HG02884 (cell line): Measurements from ENCODE around the gene MTMR3.
"Not testable (repeated sequence)": the region's sequence is repeated elsewhere in the genome, so short reads cannot be mapped to it uniquely, and the experiment has no call there.

Source experiments
- ATAC-seq: cut with Tn5 transposase; IDR thresholded peaks from one replicate; pipeline ENCODE4 v1.9.1; 2021; ENCODE audit warnings: mild to moderate bottlenecking, moderate library complexity; ENCODE audit not compliant: unreplicated experiment

The MTMR3 gene

DNA sequence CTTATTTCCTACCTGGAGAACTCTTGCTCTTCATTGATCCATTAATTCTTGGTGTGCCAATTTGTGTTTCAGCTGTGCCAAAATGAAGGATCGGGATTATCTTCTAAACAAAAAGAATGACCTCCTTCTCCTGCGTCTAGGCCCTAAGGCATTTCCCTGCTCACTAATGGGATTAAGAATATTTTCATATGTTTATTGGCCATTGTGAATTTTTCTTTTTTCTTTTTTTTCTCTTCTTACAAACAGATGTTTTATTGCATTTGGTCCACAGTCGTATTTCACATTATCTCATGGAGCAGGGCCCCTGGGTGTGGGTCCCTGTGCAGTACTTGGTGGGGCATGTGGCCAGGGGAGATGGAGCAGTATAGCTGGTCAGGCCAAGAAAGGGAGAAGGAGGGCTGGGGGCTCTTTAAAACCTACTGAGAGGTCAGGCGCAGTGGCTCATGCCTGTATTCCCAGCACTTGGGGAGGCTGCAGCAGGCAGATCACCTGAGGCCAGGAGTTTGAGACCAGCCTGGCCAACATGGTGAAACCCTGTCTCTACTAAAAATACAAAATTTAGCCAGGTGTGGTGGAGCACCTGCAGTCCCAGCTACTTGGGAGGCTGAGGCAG, 162.0 kb downstream of the MTMR3 start:
- no peak for ATAC-seq

DNA sequence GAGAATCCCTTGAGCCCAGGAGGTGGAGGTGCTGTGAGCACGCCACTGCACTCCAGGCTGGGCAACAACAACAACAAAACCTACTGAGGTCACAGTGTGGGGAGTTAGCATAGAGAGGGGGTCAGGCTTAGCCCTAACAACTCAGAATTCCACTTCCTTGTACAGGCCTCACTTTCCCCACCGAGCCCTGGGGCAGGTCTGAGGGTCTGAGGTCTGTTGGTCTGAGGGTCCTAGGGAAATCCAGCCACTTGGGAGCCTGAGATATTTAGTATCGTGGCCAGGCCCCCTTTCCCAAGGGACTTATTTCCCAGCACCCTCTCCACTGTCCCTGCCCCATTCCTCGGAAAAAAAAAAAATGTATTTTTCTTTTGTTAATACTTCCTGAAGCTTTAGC, 162.5 kb downstream of the MTMR3 start:
- ATAC-seq: no peak

DNA sequence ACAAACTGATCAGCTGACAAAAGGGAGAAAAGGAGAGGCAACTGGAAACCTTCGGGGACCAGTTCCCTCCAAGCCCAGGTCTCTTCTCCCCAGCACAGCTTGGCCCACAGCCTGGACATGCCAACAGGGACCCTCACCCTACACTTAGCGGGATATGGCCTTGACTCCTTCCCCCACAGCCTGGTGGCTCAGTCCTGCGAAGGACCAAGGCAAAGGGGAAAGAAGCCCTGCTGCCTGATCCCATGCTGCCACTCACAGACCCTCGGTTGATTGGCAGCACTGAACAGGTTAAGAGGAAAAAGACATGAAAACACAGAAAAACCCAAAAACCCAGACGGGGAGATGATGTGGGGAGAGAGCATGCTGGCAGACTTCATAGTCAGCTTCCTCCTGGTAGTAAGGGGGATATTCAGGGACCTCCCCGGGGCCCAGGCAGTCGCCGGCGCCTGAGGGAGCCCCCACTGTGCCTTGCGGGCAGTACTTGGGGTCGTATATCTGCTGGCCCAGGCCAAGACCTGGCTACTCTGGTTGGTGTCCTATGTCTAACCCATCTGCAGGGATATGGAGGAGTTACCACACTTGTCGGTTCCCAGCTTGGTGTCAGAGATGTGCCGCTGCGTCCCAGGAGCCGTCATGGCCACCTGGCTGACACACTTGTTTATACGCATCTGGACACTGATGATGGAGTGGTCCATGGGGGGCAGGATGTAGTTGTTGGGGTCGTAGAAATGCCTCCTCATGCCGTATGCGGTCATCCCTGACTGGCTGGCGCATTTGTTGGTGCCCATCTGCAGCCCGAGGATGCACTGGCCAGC, 163.1 kb downstream of the MTMR3 start:
- ATAC-seq: no peak

DNA sequence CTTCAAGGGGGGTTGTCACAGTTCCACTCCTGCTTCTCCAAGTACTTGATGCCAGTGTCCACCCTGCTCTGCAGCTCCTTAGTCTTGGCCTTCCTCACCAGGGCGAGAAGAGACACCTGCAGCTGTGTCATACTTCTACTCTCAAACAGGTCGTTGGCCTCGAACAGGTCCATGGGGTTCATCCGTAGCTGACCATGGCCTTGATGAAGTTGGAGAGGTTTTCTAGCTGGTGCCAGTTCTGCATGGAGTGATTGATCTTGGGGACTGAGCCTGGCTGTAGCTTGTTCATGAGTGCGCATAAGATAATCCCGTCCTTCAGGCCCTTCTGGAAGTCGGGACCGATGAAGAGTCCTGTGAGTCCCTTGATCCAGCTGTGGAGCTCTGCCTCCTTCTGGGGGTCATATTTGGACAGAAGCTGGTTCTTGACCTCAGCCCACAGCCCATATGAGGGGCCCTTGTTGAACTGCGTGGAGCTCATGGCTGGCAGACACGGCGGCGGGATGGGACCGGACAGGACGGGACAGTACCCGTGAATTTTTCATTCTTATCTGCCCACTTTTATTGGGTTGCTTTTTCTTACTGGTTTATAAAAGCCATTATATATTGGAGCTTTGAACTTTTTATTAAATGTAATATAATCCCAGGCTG, 163.9 kb downstream of the MTMR3 start:
- ATAC-seq: no peak

DNA sequence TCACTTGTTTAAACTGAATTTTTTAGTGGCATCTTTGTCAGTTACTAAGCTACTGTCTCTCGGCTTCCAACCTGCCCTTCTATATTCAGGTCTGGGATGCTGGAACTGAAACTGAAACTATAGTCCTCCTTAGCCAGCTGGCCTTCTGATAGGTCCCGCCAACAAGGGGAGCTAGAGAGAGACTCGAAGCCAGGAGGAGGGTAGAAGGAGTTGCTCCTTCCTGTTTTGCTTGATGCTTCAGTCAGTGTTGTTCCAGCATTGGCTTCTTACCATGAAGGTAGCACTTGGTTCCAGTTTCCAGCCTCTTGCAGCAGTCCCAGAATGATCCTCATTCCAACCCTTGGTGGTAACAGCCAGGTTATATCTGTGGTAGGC, 164.4 kb downstream of the MTMR3 start:
- ATAC-seq: no peak

DNA sequence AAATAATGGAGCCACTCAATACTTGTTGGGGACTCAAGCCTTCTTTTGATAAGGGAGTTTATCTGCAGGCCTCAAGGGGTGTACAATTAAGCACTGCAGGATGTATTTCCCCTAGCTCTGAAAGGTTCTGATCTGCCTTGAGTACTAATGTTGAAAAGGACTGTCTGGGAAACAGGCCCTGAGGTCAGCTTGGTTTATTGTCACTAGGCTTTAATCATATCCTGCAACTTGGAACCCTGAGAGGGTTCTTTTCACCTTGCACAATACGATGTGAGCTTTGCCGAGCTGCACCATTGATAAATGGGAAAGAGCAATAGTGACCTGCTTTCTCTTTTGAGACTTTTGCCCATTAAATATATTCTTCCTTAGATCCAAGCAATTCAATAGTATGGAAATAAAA, 165.7 kb downstream of the MTMR3 start:
- no peak for ATAC-seq

DNA sequence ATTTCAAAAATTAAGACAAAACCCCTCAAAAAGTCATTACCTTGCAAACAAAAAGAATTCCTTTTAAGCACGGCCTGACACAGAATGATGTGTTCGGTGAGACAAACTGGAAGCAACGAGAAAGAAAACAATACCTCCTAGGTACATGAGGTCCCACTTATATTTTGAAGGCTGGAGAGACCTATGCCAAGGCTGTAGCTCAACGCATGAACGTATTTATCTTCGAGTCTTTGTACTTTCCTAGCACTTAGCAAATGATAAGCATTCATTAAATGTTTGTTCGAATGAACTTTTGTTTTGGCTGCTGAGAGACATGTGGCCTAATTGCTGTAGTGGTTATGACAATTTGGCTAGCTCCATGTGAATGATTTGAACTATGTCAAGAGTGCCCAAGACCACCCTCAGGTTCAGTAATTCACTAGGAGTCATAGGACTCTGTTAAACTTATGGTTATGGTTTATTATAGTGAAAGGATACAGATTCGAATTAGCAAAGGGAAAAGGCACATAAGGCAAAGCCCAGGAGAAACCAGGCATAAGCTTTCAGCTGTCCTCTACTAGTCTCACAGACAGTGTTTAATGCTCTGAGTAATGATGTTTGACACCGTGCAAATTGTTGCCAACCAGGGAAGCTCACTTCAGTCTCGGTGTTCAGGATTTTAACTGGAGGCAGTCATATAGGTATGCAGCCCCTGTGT, 171.2 kb downstream of the MTMR3 start:
- no peak for ATAC-seq

DNA sequence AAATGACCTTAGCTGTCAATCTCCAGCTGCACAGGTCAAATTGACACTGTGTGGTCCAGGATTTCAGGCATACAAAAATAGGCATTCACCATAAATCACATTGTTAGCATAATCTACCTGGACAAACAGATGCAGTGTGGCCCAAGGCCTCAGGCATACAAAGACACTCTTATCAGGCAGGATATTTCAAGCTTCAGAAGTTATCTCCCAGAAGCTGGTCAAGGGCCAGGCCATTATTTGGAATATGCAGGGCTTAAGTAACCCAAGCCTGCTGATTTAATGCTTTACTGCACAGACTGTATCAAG, 171.7 kb downstream of the MTMR3 start:
- no peak for ATAC-seq

DNA sequence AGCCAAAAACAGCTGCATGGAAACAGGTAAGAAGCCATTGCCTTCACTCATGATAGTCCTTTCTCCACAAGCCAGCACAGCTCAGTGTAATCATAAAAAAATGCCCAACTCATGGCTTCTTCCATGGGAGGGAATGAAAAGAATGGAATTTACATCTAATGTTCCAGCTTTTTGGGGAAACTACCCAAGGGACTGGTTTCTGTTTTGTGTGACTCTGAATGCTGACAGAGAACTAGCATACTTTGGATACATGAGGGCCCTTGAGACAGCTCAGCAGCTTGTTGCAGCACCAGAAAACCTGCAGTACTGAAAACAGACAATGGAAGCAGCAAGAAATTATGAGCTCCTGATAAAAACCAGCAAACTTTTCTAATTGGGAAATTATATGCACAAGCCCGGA, 173.0 kb downstream of the MTMR3 start:
- ATAC-seq: no peak

DNA sequence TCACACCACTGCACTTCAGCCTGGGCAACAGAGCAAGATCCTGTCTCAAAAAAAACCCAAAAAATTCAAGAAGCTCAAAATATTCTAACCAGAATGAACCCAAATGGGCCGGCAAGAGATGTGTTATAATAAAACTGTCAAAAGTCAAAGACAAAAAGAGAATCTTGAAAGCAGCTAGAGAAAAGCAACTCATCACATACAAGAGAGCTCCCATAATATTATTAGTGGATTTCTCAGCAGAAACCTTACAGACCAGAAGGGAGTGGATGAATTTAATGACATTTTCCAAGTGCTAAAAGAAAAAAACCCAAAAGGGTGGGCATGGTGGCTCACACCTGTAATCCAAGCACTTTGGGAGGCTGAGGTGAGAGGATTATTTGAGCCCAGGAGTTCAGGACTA, 174.4 kb downstream of the MTMR3 start:
- no peak for ATAC-seq

DNA sequence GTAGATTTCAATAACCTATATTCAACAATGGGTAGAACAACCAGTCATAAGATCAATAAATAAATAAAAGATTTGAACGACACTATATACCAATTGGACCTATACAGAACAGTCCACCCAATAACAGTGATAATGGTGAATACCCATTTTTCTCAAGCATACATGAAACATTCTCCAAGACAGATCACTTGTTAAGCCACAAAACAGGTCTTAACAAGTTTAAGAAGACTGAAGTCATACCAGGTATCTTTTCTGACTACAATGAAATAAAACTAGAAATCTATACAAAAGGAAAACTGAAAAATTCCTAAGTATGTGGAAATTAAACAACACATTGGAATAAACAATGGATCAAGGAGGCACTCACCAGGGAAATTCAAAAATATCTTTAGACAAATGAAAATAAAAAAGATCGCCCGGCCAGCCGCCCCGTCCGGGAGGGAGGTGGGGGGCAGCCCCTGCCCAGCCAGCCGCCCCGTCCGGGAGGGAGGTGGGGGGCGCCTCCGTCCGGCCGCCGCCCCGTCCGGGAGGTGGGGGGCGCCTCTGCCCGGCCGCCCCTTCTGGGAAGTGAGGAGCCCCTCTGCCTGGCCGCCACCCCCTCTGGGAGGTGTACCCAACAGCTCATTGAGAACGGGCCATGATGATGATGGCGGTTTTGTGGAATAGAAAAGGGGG, 176.5 kb downstream of the MTMR3 start:
- not testable (repeated sequence) for ATAC-seq

DNA sequence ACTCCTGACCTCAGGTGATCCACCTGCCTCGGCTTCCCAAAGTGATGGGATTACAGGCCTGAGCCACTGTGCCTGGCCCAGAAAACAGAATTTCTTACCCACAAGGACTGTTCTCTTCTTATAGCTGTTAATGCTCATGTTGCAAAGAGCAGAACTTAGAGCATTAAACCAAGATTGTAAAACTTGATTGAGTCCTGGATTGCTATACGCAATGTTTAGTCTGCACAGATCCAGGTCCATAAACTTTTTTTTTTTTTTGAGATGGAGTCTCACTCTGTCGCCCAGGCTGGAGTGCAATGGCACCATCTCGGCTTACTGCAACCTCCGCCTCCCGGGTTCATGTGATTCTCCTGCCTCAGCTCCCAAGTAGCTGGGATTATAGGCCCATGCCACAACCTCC, 178.1 kb downstream of the MTMR3 start:
- ATAC-seq: not testable (repeated sequence)

DNA sequence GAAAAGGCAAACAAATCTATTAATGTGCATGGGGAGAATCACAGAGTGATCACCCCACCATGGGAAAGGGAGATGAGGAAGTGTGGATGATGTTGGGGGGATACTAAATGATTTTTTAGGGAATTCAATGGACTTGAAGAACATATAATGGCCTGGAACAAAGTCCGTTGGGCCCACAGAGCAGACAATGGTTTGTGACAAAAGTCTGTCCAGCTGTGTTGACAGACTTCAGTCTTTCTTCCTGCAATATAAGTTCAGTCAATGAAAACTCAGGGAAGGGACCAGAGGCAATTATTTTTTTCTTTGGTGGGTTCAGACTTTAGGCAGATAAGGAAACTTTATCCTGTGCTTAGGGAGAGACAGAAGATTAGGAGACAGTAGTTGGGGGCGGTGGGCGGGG, 179.3 kb downstream of the MTMR3 start:
- no peak for ATAC-seq

DNA sequence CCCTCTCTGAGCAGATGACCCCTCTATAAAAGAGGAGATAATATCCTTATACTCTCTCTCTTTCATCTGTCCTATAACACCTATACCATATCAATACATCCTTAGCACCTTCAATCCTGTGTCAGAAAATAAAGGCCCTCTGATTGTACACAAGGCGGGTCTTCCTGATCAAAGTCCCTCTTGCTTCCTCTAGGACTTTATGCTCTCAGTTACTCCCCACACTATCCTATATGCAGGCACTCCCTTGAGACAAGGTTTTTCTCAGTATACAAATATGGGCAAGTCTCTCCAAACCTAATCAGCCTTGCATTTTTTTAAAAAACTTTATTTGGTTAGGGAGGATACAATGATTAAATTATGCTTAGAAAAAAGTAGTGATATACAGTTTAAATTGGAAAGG, 180.0 kb downstream of the MTMR3 start:
- ATAC-seq: no peak

DNA sequence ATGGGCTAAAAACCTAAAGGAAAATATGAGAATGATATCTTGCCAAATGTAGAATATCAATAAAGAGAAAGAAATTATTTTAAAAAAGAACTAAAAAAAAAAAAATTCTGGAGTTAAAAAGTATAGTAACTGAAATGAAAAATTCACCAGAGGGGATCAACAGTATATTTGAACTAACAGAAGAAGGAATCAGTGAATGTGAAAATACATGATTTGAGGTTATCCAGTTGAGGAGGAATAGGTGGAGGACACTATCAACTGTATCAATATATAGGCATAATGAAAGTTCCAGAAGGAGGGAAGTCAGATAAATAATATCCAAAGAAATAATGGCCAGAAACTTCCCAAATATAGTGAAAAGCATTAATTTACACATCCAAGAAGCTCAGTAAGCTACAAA, 181.2 kb downstream of the MTMR3 start:
- ATAC-seq: no peak

DNA sequence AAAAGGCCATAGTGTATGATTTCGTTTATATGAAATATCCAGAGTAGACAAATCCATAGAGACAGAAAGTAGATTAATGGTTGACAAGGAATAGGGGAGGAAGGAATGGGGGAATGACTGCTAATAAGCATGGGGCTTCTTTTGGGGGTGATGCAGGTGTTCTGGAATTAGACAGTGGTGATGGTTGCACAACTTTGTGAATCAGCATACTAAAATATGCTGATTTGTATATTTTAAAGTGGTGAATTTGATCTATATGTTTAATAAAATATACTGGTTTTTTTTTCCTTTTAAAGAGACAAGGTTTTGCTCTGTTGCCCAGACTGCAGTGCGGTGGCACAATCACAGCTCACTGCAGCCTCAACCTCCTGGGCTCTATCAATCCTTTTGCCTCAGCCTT, 190.8 kb downstream of the MTMR3 start:
- ATAC-seq: no peak

DNA sequence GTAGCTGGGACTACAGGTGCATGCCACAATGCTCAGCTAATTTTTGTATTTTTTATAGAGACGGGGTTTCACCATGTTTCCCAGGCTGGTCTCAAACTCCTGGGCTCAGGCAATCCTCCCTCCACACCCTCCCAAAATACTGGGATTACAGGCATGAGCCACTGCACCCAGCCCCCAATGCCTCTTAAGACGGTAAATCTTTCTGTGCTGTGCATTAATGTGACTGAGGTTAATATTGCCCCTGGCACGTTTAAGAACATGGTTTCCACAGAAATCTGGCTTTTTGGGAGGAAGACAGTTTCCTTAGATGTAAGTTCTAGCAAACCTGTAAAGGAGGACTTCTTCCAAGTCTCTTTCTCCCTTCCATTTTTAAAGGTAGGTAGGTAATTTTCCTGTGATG, 191.2 kb downstream of the MTMR3 start:
- ATAC-seq: no peak

DNA sequence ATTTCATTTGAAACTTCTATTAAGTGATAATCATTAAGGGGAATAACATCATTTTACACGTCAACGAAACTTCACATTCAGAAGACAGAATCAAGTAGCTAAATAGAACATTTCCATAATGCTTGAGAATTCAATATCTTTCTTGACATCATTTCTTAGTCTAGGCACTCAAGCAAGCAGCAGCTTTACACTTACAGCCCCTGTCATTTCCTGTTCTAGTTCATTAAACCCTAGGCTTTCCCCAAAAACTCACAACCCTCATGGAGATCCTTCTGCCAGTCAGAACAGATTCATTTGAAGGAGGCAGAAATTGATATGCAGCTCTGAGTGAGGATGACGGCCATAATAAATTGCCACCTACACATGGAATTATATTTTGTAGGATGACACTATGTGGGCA, 192.0 kb downstream of the MTMR3 start:
- ATAC-seq: no peak

DNA sequence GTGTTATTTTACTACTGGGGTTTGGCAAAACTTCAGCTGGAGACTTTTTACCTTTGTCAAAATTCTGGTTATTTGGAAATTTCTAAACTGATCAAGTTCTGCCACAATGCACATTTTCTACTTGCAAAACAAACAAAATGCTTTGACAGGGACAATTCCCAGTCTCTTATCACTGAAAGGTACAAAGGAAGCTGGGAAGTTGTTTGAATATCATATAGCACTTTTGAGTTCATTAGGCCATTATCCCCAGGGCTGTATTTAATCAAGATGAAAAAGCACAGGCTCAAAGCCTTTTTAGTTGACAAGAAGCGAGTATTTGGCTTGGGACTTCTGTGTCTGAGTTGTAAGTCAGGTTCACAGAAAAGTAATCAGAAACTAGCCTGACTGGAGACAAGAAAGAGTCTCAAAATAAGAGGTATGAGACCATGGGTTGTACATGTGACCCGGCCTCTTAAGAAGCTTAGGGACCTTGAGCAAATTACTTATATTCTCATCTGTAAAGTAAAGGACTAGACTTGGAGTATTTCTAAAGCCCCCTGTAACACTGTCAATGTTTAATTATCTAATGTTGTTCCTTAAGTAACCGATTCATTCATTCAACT, 194.4 kb downstream of the MTMR3 start:
- ATAC-seq: no peak

DNA sequence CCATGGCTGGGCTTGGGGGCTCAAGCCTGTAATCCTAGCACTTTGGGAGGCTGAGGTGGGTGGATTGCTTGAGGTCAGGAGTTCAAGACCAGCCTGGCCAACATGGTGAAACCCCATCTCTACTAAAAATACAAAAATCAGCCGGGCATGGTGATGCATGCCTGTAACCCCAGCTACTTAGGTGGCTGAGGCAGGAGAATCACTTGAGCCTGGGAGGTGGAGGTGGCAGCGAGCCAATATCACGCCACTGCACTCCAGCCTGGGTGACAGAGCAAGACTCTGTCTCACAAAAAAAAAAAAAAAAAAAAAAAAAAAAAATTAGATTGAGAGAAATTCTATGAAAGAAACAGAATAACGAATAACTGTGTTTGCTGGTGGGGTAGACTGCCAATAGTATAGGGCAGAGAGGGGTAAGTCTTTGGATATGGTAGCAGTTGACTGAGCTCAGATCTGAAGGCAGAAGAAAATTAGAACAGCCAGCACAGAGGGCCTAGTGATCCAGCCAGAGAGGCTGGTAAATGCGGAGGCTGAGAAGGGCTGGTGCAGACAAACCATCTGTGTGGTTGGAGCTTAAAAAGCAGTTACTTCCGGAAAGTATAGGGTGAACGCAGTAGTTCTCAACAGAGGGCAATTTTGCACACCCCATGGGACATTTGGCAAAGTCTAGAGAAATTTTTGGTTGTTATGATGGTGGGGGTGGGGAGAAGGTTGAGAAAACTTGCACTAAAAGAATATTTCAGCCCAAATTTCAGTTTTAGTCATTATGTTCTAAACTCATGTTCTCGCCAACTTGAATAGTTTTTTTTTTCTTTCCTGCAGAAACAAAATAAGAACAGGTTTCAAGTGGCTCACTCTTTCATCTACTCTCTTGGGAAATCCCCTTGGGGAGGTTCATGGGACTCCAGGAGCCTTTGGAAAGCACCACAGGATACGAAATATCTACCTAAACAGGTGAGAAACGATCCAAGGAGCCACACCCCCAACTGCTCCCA, 195.6 kb downstream of the MTMR3 start:
- no peak for ATAC-seq
